H1 (cell line): ENCODE measurements around the gene EIF2B2. TPM values are rescaled to one million over a fixed set of nuclear protein-coding genes. Genes with fewer than 3 reads are reported as not detected.

Experiments used
- CTCF ChIA-PET: fragments of 300-600 bp; sonication (Branson Sonifier 250); formaldehyde crosslinking; loops from one replicate; lab custom pipeline; 2021; ENCODE audit not compliant: partially characterized antibody; lab: Charles Lee
- POLR2A ChIA-PET: fragments of 300-600 bp; sonication (Branson Sonifier 250); formaldehyde crosslinking; loops from one replicate; lab custom pipeline; 2021; ENCODE audit warnings: inconsistent platforms; ENCODE audit not compliant: partially characterized antibody; lab: Charles Lee
- DNase-seq, 2 experiments: peaks; one replicate each; pipeline versions ENCODE4 v3.0.0 to v3.0.0-alpha.2; 2010 to 2022; ENCODE audit warnings: low spot score in 2 of 2, low read depth in 1 of 2, mixed read lengths in 1 of 2
- FAIRE-seq: peaks from 2 replicates; lab custom pipeline; 2011; peaks lifted over from hg19 to GRCh38; lab: Jason Lieb, UNC
- H2AFZ ChIP-seq: 2 replicates; pipeline ENCODE4 v1.8.1; 2012; ENCODE audit warnings: low read length, inconsistent platforms
- H2AK5ac ChIP-seq: 2 replicates; pipeline ENCODE4 v1.6.1; 2013; ENCODE audit warnings: low read depth, low read length
- H2BK120ac ChIP-seq: replicated peaks from 2 replicates; pipeline ENCODE3; 2013; ENCODE audit warnings: low read depth, low read length, inconsistent platforms
- H2BK12ac ChIP-seq: 2 replicates; pipeline ENCODE4 v1.6.1; 2013; ENCODE audit warnings: low read depth, low read length
- H2BK15ac ChIP-seq: 2 replicates; pipeline ENCODE4 v1.6.1; 2013; ENCODE audit warnings: low read length
- H2BK20ac ChIP-seq: 2 replicates; pipeline ENCODE4 v1.6.1; 2013; ENCODE audit warnings: low read length
- H2BK5ac ChIP-seq: 2 replicates; pipeline ENCODE4 v1.6.1; 2013; ENCODE audit warnings: low read depth, low read length
- H3K14ac ChIP-seq: 2 replicates; pipeline ENCODE4 v1.6.1; 2013; ENCODE audit warnings: inconsistent platforms; ENCODE audit not compliant: insufficient read length
- H3K18ac ChIP-seq: 2 replicates; pipeline ENCODE4 v1.6.1; 2013; ENCODE audit warnings: low read length; ENCODE audit errors: extremely low read depth
- H3K23ac ChIP-seq: 2 replicates; pipeline ENCODE4 v1.6.1; 2013; ENCODE audit warnings: inconsistent platforms; ENCODE audit not compliant: insufficient read length
- H3K23me2 ChIP-seq: 2 replicates; pipeline ENCODE4 v1.6.1; 2013; ENCODE audit warnings: low read depth, low read length
- H3K27ac ChIP-seq: 2 replicates; pipeline ENCODE4 v1.6.1; 2011; ENCODE audit warnings: low read depth, low read length, inconsistent platforms
- H3K27me3 ChIP-seq, 4 experiments: replicated peaks in 1 of 4; 1 replicate in 1 of 4; 2 replicates in 3 of 4; pipeline versions ENCODE4 v1.6.1 to v1.8.1; 2011 to 2013; ENCODE audit warnings: low read length in 3 of 4, mild to moderate bottlenecking in 3 of 4, inconsistent platforms in 2 of 4, mixed read lengths in 2 of 4, moderate library complexity in 1 of 4; ENCODE audit not compliant: control insufficient read depth in 3 of 4, insufficient read depth in 3 of 4; ENCODE audit errors: extremely low read depth in 1 of 4
- H3K36me3 ChIP-seq, 4 experiments: 2 replicates each; pipeline versions ENCODE4 v1.6.1 to v1.8.1; 2011 to 2013; ENCODE audit warnings: mild to moderate bottlenecking in 4 of 4, low read length in 3 of 4, moderate library complexity in 2 of 4, control low read depth in 1 of 4, inconsistent platforms in 1 of 4; ENCODE audit not compliant: insufficient read depth in 4 of 4, control insufficient read depth in 2 of 4
- H3K4ac ChIP-seq: replicated peaks from 2 replicates; pipeline ENCODE3; 2013; ENCODE audit warnings: low read length, low read depth, mixed read lengths, inconsistent platforms; ENCODE audit not compliant: insufficient read length
- H3K4me1 ChIP-seq, 4 experiments: replicated peaks in 1 of 4; 1 replicate in 1 of 4; 2 replicates in 3 of 4; pipeline versions ENCODE4 v1.6.1 to v1.8.1; 2011 to 2013; ENCODE audit warnings: low read length in 3 of 4, inconsistent platforms in 2 of 4, mixed read lengths in 1 of 4; ENCODE audit not compliant: insufficient read depth in 4 of 4, control insufficient read depth in 3 of 4
- H3K4me2 ChIP-seq, 2 experiments: 2 replicates each; pipeline versions ENCODE4 v1.6.1 to v1.8.1; 2011 to 2013; ENCODE audit warnings: low read depth in 2 of 2, low read length in 2 of 2, control low read depth in 1 of 2, inconsistent platforms in 1 of 2, mild to moderate bottlenecking in 1 of 2; ENCODE audit not compliant: insufficient read depth in 1 of 2
- H3K4me3 ChIP-seq, 4 experiments: fragments of 200-600, 300-600 bp in 1 of 4; sonication (generic), shearing (Covaris generic), sonication (Bioruptor Twin) in 1 of 4; 2 replicates each; pipeline versions ENCODE4 v1.5.1 to v1.8.1; 2011 to 2016; ENCODE audit warnings: low read length in 4 of 4, low read depth in 3 of 4, control low read depth in 2 of 4, inconsistent platforms in 2 of 4, mild to moderate bottlenecking in 2 of 4, mixed read lengths in 1 of 4, moderate library complexity in 1 of 4; ENCODE audit not compliant: insufficient read depth in 2 of 4; ENCODE audit errors: extremely low read depth in 1 of 4
- H3K56ac ChIP-seq: replicated peaks from 2 replicates; pipeline ENCODE3; 2013; ENCODE audit warnings: low read depth, mild to moderate bottlenecking, mixed read lengths, low read length, inconsistent platforms; ENCODE audit not compliant: insufficient read length
- H3K79me1 ChIP-seq: 2 replicates; pipeline ENCODE4 v1.6.1; 2013; ENCODE audit warnings: low read depth, low read length, control low read depth
- H3K79me2 ChIP-seq, 2 experiments: 2 replicates each; pipeline versions ENCODE4 v1.6.1 to v1.8.1; 2012 to 2013; ENCODE audit warnings: low read length in 2 of 2, mild to moderate bottlenecking in 2 of 2, inconsistent platforms in 1 of 2; ENCODE audit not compliant: insufficient read depth in 2 of 2, control insufficient read depth in 1 of 2
- H3K9ac ChIP-seq, 4 experiments: replicated peaks in 1 of 4; 1 replicate in 1 of 4; 2 replicates in 3 of 4; pipeline versions ENCODE4 v1.6.1 to v1.8.1; 2011 to 2013; ENCODE audit warnings: low read depth in 3 of 4, low read length in 3 of 4, control low read depth in 2 of 4, mild to moderate bottlenecking in 2 of 4, moderate library complexity in 2 of 4, inconsistent platforms in 1 of 4; ENCODE audit errors: extremely low read depth in 1 of 4
- H3K9me3 ChIP-seq, 2 experiments: 2 replicates each; pipeline versions ENCODE4 v1.6.1 to v1.8.1; 2012 to 2013; ENCODE audit warnings: mild to moderate bottlenecking in 2 of 2, moderate library complexity in 2 of 2, control low read depth in 1 of 2, inconsistent platforms in 1 of 2, low read depth in 1 of 2, low read length in 1 of 2, mixed read lengths in 1 of 2; ENCODE audit not compliant: insufficient read depth in 2 of 2
- H4K20me1 ChIP-seq, 2 experiments: replicated peaks in 1 of 2; 2 replicates each; pipeline versions ENCODE3 to v1.8.1; 2011 to 2013; ENCODE audit warnings: inconsistent platforms in 2 of 2, low read length in 2 of 2, mild to moderate bottlenecking in 1 of 2; ENCODE audit not compliant: insufficient read depth in 2 of 2, control insufficient read depth in 1 of 2
- H4K5ac ChIP-seq: 2 replicates; pipeline ENCODE4 v1.6.1; 2013; ENCODE audit warnings: low read length, low read depth, mixed read lengths, inconsistent platforms; ENCODE audit not compliant: insufficient read length
- H4K8ac ChIP-seq: 2 replicates; pipeline ENCODE4 v1.8.0; 2013; ENCODE audit warnings: mild to moderate bottlenecking, moderate library complexity, low read length, inconsistent platforms; ENCODE audit not compliant: insufficient read depth; ENCODE audit errors: extremely low read depth
- H4K91ac ChIP-seq: replicated peaks from 2 replicates; pipeline ENCODE3; 2013; ENCODE audit warnings: low read length, mixed read lengths, inconsistent platforms; ENCODE audit not compliant: insufficient read length
- KDM1A ChIP-seq: fragments of 200-600, 300-600 bp; sonication (generic); IDR thresholded peaks from 2 replicates; pipeline ENCODE4 v1.7.1; 2016; ENCODE audit warnings: mild to moderate bottlenecking, low read length, borderline replicate concordance
- SAP30 ChIP-seq: fragments of 300-600 bp; sonication (generic); IDR thresholded peaks from 2 replicates; pipeline ENCODE4 v1.7.1; 2012; ENCODE audit warnings: low read length, moderate library complexity, mild to moderate bottlenecking, inconsistent platforms; ENCODE audit not compliant: insufficient read depth, insufficient replicate concordance
- SRF ChIP-seq: IDR thresholded peaks from 2 replicates; pipeline ENCODE4 v1.6.1; 2011; ENCODE audit warnings: mild to moderate bottlenecking, low read depth, low read length, moderate library complexity
- TAF1 ChIP-seq: IDR thresholded peaks from 2 replicates; pipeline ENCODE4 v1.6.1; 2011; ENCODE audit warnings: mild to moderate bottlenecking, low read depth, low read length
- WGBS, 2 experiments: shearing (Covaris generic) in 1 of 2; methylation state at CpG; one replicate each; pipeline versions ENCODE4 v1.1.6 to v1.1.7; 2013 to 2015; ENCODE audit warnings: low lambda C conversion rate in 2 of 2, mixed read lengths in 2 of 2, inconsistent platforms in 1 of 2, low coverage in 1 of 2, missing lambda C conversion rate in 1 of 2; ENCODE audit not compliant: insufficient replicate concordance in 2 of 2, insufficient coverage in 1 of 2, insufficient read length in 1 of 2; ENCODE audit errors: extremely low coverage in 1 of 2, missing lambda C conversion rate in 1 of 2; 5-methylcytosine and 5-hydroxymethylcytosine counted together
- polyA plus RNA-seq, 7 experiments: library from polyadenylated mRNA; depleted of rRNA in 3 of 7; stranded (reverse) in 5 of 7; unstranded in 2 of 7; fragments of >200 nt in 5 of 7; fragments of 200-250 nt in 2 of 7; gene quantifications; 1 replicate in 5 of 7; 2 replicates in 1 of 7; 4 replicates in 1 of 7; pipeline versions ENCODE4 v1.2.1 to v1.2.3, GENCODE V29; 2011 to 2013; ENCODE audit warnings: missing spikeins in 2 of 7, mixed read lengths in 2 of 7
- total RNA-seq: library from RNA; stranded (reverse); fragmentation: NEBNext Ultra II Directional; extraction: Animal tissue kit (Norgen Biotek cat#: 25700); gene quantifications from 2 replicates; pipeline ENCODE4 v1.2.1, GENCODE V29; 2021

The EIF2B2 gene
- total and polyA plus RNA-seq, 2 of the 8 experiments (the other 6 are each of a cell fraction or from before 2014, with no cell fraction given) = 42.6 to 79.9 TPM

DNA sequence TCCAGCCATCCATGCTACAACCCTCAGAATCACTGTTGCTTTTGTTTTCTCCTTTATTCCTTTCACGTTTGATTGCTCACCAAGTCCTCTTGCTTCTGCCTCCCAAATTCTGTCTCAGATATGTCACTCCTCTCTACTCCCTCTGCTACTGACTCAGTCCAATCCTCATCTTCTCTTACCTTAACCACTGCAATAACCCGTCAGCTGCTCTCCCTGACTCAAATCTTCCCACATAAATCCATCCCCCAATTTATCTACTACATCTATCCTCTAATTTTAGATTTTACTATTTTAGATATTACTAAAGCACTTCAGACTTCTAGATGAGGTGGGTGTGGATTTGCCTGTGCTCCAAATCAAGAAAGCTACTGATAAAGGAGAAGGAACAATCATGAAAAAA is 23.2 kb downstream of the EIF2B2 start:
- Histone ChIP-seq H3K79me2 (no peaks in the 10 kb centered on the region), H3K14ac (no peak overlapping the region), H4K8ac (no peak overlapping the region), H2AK5ac (no peak overlapping the region), H3K27ac (no peak overlapping the region), H3K9me3 (no peaks in the 10 kb centered on the region), H3K56ac (no peak overlapping the region), H3K23ac (no peak overlapping the region), H3K79me1 (no peaks in the 10 kb centered on the region), H3K4me2 (no peak overlapping the region), H3K18ac (no peak overlapping the region), H2BK12ac (no peak overlapping the region), H3K4me1 (no peaks in the 10 kb centered on the region), H3K4ac (no peak overlapping the region), H2BK120ac (no peak overlapping the region), H2BK5ac (no peak overlapping the region), H3K4me3 (no peak overlapping the region), H3K9ac (no peak overlapping the region), H2BK15ac (no peak overlapping the region), H4K20me1 (peaks cover 0 to 1% of the 10 kb centered on the region in 2 experiments), H3K27me3 (no peaks in the 10 kb centered on the region), H4K5ac (no peak overlapping the region), H3K23me2 (no peaks in the 10 kb centered on the region), H4K91ac (no peak overlapping the region), H2AFZ (no peak overlapping the region), H3K36me3 (peaks cover 0 to 16% (median 0%) of the 10 kb centered on the region in 4 experiments; a peak in 5 of 8 replicates), H2BK20ac (no peak overlapping the region)
- FAIRE-seq = no peak
- ChIA-PET CTCF (interaction anchor here (0.8 to 4.7 kb wide), 6 partner anchors 42 to 163 kb away, joined by 3 to 33 read pairs (median 4); no protein-coding TSS in a partner anchor), POLR2A (interaction anchor here (1.3 to 1.5 kb wide), 2 partner anchors 13 to 15 kb away, joined by 3 to 4 read pairs; no protein-coding TSS in a partner anchor)
- no peak for DNase-seq
- WGBS, 2 experiments = 78 to 100% methylated on average over 1 to 2 of the region's 2 CpGs
- TF ChIP-seq SRF = no peak
- TF ChIP-seq SAP30 = no peak
- TF ChIP-seq KDM1A = no peak
- no peak for TF ChIP-seq TAF1
